IMR-90 (cell line): ENCODE results near the gene SPATA16. TPM values are rescaled to one million over a fixed set of nuclear protein-coding genes. Genes with fewer than 3 reads are reported as not detected.

Source experiments
- ATAC-seq: fragments of 200-7000 bp; cut with Tn5 transposase; 2 replicates; pipeline ENCODE4 v1.9.1; 2020; ENCODE audit warnings: low read depth, mild to moderate bottlenecking, moderate library complexity
- BruUV-seq: library from RNA; stranded (reverse); fragments of 400-500 nt; replicated peaks from 2 replicates; lab custom pipeline; 2021; lab: Mats Ljungman, UMichigan
- CTCF ChIA-PET: fragments of 300-600 bp; formaldehyde crosslinking; extraction: SDS; loops from one replicate; lab custom pipeline; 2021; ENCODE audit warnings: antibody characterized with exemption; lab: Yijun Ruan, JAX
- POLR2A ChIA-PET: fragments of 300-600 bp; sonication (Branson Sonifier 250); formaldehyde crosslinking; loops from one replicate; lab custom pipeline; 2022; ENCODE audit warnings: antibody characterized with exemption; ENCODE audit not compliant: unreplicated experiment; lab: Charles Lee
- DNase-seq: peaks from one replicate; pipeline ENCODE4 v3.0.0; 2013
- H2AFZ ChIP-seq: replicated peaks from 2 replicates; pipeline ENCODE3; 2013; ENCODE audit warnings: low read length, mild to moderate bottlenecking; ENCODE audit not compliant: poor library complexity
- H2AK5ac ChIP-seq: 2 replicates; pipeline ENCODE4 v1.6.1; 2013; ENCODE audit warnings: low read depth, low read length, inconsistent platforms
- H2AK9ac ChIP-seq: replicated peaks from 2 replicates; pipeline ENCODE3; 2013; ENCODE audit warnings: mild to moderate bottlenecking, low read depth, low read length, moderate library complexity; ENCODE audit not compliant: poor library complexity
- H2BK120ac ChIP-seq: 2 replicates; pipeline ENCODE4 v1.6.1; 2013; ENCODE audit warnings: low read depth, low read length, inconsistent platforms
- H2BK15ac ChIP-seq: 3 replicates; pipeline ENCODE4 v1.6.1; 2013; ENCODE audit warnings: low read depth, low read length, inconsistent platforms
- H2BK20ac ChIP-seq: 2 replicates; pipeline ENCODE4 v1.6.1; 2013; ENCODE audit warnings: low read depth, mild to moderate bottlenecking, inconsistent platforms, low read length, moderate library complexity
- H2BK5ac ChIP-seq: 2 replicates; pipeline ENCODE4 v1.6.1; 2013; ENCODE audit warnings: mild to moderate bottlenecking, low read depth, low read length, inconsistent platforms; ENCODE audit not compliant: poor library complexity, severe bottlenecking
- H3K14ac ChIP-seq: replicated peaks from 2 replicates; pipeline ENCODE4 v1.6.1; 2013; ENCODE audit warnings: low read depth, low read length, inconsistent platforms
- H3K18ac ChIP-seq: 2 replicates; pipeline ENCODE4 v1.6.1; 2013; ENCODE audit warnings: low read depth, low read length, control low read depth
- H3K23ac ChIP-seq: 2 replicates; pipeline ENCODE4 v1.6.1; 2013; ENCODE audit warnings: low read depth, low read length, inconsistent platforms
- H3K27ac ChIP-seq: 2 replicates; pipeline ENCODE4 v1.5.1; 2013; ENCODE audit warnings: mild to moderate bottlenecking, control low read depth, low read length; ENCODE audit not compliant: insufficient read depth
- H3K27me3 ChIP-seq: 2 replicates; pipeline ENCODE4 v1.6.1; 2013; ENCODE audit warnings: low read length; ENCODE audit not compliant: control insufficient read depth, insufficient read depth
- H3K36me3 ChIP-seq: 2 replicates; pipeline ENCODE4 v1.6.1; 2013; ENCODE audit warnings: low read length, mixed read lengths; ENCODE audit not compliant: control insufficient read depth, insufficient read depth
- H3K4ac ChIP-seq: 2 replicates; pipeline ENCODE4 v1.6.1; 2013; ENCODE audit warnings: low read depth, low read length, inconsistent platforms
- H3K4me1 ChIP-seq: 2 replicates; pipeline ENCODE4 v1.6.1; 2013; ENCODE audit warnings: low read length, mixed read lengths; ENCODE audit not compliant: control insufficient read depth, insufficient read depth
- H3K4me2 ChIP-seq: 2 replicates; pipeline ENCODE4 v1.6.1; 2013; ENCODE audit warnings: low read depth, mild to moderate bottlenecking, control low read depth, low read length, moderate library complexity
- H3K4me3 ChIP-seq: 2 replicates; pipeline ENCODE4 v1.5.1; 2013; ENCODE audit warnings: low read depth, mild to moderate bottlenecking, control low read depth, low read length, moderate library complexity; ENCODE audit not compliant: insufficient read depth
- H3K56ac ChIP-seq: 2 replicates; pipeline ENCODE4 v1.6.1; 2013; ENCODE audit warnings: low read length, inconsistent platforms; ENCODE audit not compliant: insufficient read depth; ENCODE audit errors: extremely low read depth
- H3K79me1 ChIP-seq, 2 experiments: 2 replicates each; pipeline ENCODE4 v1.6.1; 2013; ENCODE audit warnings: low read length in 2 of 2, inconsistent platforms in 1 of 2, low read depth in 1 of 2
- H3K9ac ChIP-seq: 2 replicates; pipeline ENCODE4 v1.6.1; 2013; ENCODE audit warnings: low read depth, low read length, control low read depth
- H3K9me1 ChIP-seq: 2 replicates; pipeline ENCODE4 v1.6.1; 2013; ENCODE audit warnings: low read length, inconsistent platforms; ENCODE audit not compliant: insufficient read depth
- H3K9me3 ChIP-seq: 2 replicates; pipeline ENCODE4 v1.6.1; 2013; ENCODE audit warnings: low read length; ENCODE audit not compliant: control insufficient read depth, insufficient read depth
- H4K20me1 ChIP-seq: 2 replicates; pipeline ENCODE4 v1.6.1; 2013; ENCODE audit warnings: low read length, inconsistent platforms; ENCODE audit not compliant: insufficient read depth
- H4K5ac ChIP-seq: 2 replicates; pipeline ENCODE4 v1.6.1; 2013; ENCODE audit warnings: mild to moderate bottlenecking, low read depth, low read length, control low read depth
- H4K8ac ChIP-seq, 2 experiments: 2 replicates each; pipeline ENCODE4 v1.6.1; 2013; ENCODE audit warnings: low read depth in 2 of 2, low read length in 2 of 2, control low read depth in 1 of 2, inconsistent platforms in 1 of 2
- H4K91ac ChIP-seq: 2 replicates; pipeline ENCODE4 v1.6.1; 2013; ENCODE audit warnings: low read depth, low read length, inconsistent platforms; ENCODE audit not compliant: insufficient read depth
- BHLHE40 ChIP-seq: fragments of 150-350 bp; IDR thresholded peaks from 2 replicates; pipeline ENCODE4 v1.6.1; 2016; ENCODE audit warnings: mild to moderate bottlenecking, low read depth, low read length
- CEBPB ChIP-seq: IDR thresholded peaks from 2 replicates; pipeline ENCODE4 v1.6.1; 2012; ENCODE audit warnings: low read depth, low read length, improper control_type of control experiment
- CHD1 ChIP-seq: IDR thresholded peaks from 2 replicates; pipeline ENCODE4 v1.6.1; 2012; ENCODE audit warnings: low read depth, low read length, improper control_type of control experiment
- CTCF ChIP-seq: conservative IDR thresholded peaks from 2 replicates; pipeline ENCODE4 v1.5.1; 2012; ENCODE audit warnings: mild to moderate bottlenecking, low read depth, low read length, improper control_type of control experiment
- ELK1 ChIP-seq: fragments of 150-350 bp; IDR thresholded peaks from 2 replicates; pipeline ENCODE4 v1.6.1; 2016; ENCODE audit warnings: low read depth, mild to moderate bottlenecking, low read length, moderate library complexity, borderline replicate concordance
- FOS ChIP-seq: fragments of 150-350 bp; IDR thresholded peaks from 2 replicates; pipeline ENCODE4 v1.6.1; 2016; ENCODE audit warnings: low read depth, low read length
- MAFK ChIP-seq: IDR thresholded peaks from 2 replicates; pipeline ENCODE4 v1.6.1; 2012; ENCODE audit warnings: low read depth, low read length, improper control_type of control experiment
- MAZ ChIP-seq: IDR thresholded peaks from 2 replicates; pipeline ENCODE4 v1.6.1; 2012; ENCODE audit warnings: low read depth, mild to moderate bottlenecking, low read length, improper control_type of control experiment, moderate library complexity, borderline replicate concordance
- MXI1 ChIP-seq: IDR thresholded peaks from 2 replicates; pipeline ENCODE4 v1.6.1; 2012; ENCODE audit warnings: low read depth, mild to moderate bottlenecking, low read length, moderate library complexity, borderline replicate concordance
- NFE2L2 ChIP-seq: fragments of 150-350 bp; IDR thresholded peaks from 2 replicates; pipeline ENCODE4 v1.6.1; 2016; ENCODE audit warnings: low read depth, mild to moderate bottlenecking, low read length
- POLR2A ChIP-seq: IDR thresholded peaks from 2 replicates; pipeline ENCODE4 v1.6.1; 2012; ENCODE audit warnings: mild to moderate bottlenecking, low read depth, low read length
- RAD21 ChIP-seq: IDR thresholded peaks from 2 replicates; pipeline ENCODE4 v1.6.1; 2012; ENCODE audit warnings: low read length, improper control_type of control experiment
- RFX5 ChIP-seq: IDR thresholded peaks from 2 replicates; pipeline ENCODE4 v1.8.0; 2012; ENCODE audit warnings: low read depth, mild to moderate bottlenecking, low read length, moderate library complexity
- SMC3 ChIP-seq: fragments of 150-350 bp; IDR thresholded peaks from 2 replicates; pipeline ENCODE4 v1.6.1; 2016; ENCODE audit warnings: low read depth, mild to moderate bottlenecking, antibody characterized with exemption, low read length, moderate library complexity
- USF2 ChIP-seq: fragments of 150-350 bp; IDR thresholded peaks from 2 replicates; pipeline ENCODE4 v1.6.1; 2017; ENCODE audit warnings: mild to moderate bottlenecking, antibody characterized with exemption, low read length, low read depth
- WGBS, 2 experiments: methylation state at CpG; one replicate each; pipeline versions ENCODE4 v1.1.5 to v1.1.7; 2013; ENCODE audit warnings: missing lambda C conversion rate in 2 of 2; ENCODE audit not compliant: insufficient read length in 1 of 2; ENCODE audit errors: extremely low coverage in 2 of 2; 5-methylcytosine and 5-hydroxymethylcytosine counted together
- dilution Hi-C: fragments of 300-500 bp; cut with HindIII; formaldehyde crosslinking; loops from one replicate; pipeline ENCODE4 v1.14.3; 2018; ENCODE audit warnings: low sequenced_read_pairs; ENCODE audit not compliant: unreplicated experiment
- in situ Hi-C: fragments of 300-500 bp; cut with MboI; formaldehyde crosslinking; loops from 3 replicates; pipeline ENCODE4 v1.14.3; 2019; ENCODE audit warnings: low sequenced_read_pairs, inconsistent platforms, mixed read lengths
- intact Hi-C: fragments of 100-400 bp; cut with micrococcal nuclease; formaldehyde crosslinking; loops from 2 replicates; pipeline ENCODE4 v1.10.0; 2022
- polyA plus RNA-seq, 3 experiments: library from polyadenylated mRNA; depleted of rRNA; stranded (reverse); fragments of >200 nt; gene quantifications; 2 replicates each; pipeline ENCODE4 v1.2.3, GENCODE V29; 2012; ENCODE audit warnings: low replicate concordance in 1 of 3
- total RNA-seq: library from RNA; depleted of rRNA; stranded (reverse); fragments of >200 nt; gene quantifications from 2 replicates; pipeline ENCODE4 v1.2.3, GENCODE V29; 2012

The SPATA16 gene
- total and polyA plus RNA-seq, 2 of the 4 experiments (the other 2 are of a cell fraction), result not detected

GRCh38 chr3:172869784-172870518 lies 271.1 kb downstream of the SPATA16 start:
- H3K14ac ChIP-seq, result no peak overlapping the region
- no peak overlapping the region for H3K18ac ChIP-seq
- no peak overlapping the region for H2BK20ac ChIP-seq
- no peak overlapping the region for H4K5ac ChIP-seq
- dilution Hi-C loops, result no loop called here
- BruUV-seq, result no TSS peak
- ATAC-seq (no peak), DNase-seq (no peak)
- no peak overlapping the region for H3K27ac ChIP-seq
- H3K9ac ChIP-seq, result no peak overlapping the region
- no peaks in the 10 kb centered on the region for H3K4me1 ChIP-seq
- H2AFZ ChIP-seq, result no peak overlapping the region
- H2BK15ac ChIP-seq, result no peak overlapping the region
- in situ Hi-C loops, result no loop called here
- no peaks in the 10 kb centered on the region for H3K9me1 ChIP-seq
- no peak overlapping the region for H4K8ac ChIP-seq
- no peaks in the 10 kb centered on the region for H3K79me1 ChIP-seq
- H4K91ac ChIP-seq, result no peak overlapping the region
- TF ChIP-seq ELK1 (no peak), MAFK (no peak), RAD21 (no peak), MXI1 (no peak), BHLHE40 (no peak), CTCF (no peak), MAZ (no peak), CEBPB (no peak), SMC3 (no peak), RFX5 (no peak), POLR2A (no peak), USF2 (no peak), NFE2L2 (no peak), FOS (no peak), CHD1 (no peak)
- no peak overlapping the region for H2AK5ac ChIP-seq
- intact Hi-C loops, result no loop called here
- H4K20me1 ChIP-seq, result no peaks in the 10 kb centered on the region
- H3K4ac ChIP-seq, result no peak overlapping the region
- H3K4me2 ChIP-seq, result no peak overlapping the region
- CTCF ChIA-PET, result no interaction called here
- H3K56ac ChIP-seq, result no peak overlapping the region
- no peak overlapping the region for H3K23ac ChIP-seq
- H3K36me3 ChIP-seq, result no peaks in the 10 kb centered on the region
- H2AK9ac ChIP-seq, result no peak overlapping the region
- H2BK5ac ChIP-seq, result no peak overlapping the region
- H3K27me3 ChIP-seq, result peaks cover 2% of the 10 kb centered on the region; the same call in 1 of the 2 replicates
- H3K4me3 ChIP-seq, result no peak overlapping the region
- no peaks in the 10 kb centered on the region for H3K9me3 ChIP-seq
- H2BK120ac ChIP-seq, result no peak overlapping the region
- POLR2A ChIA-PET, result no interaction called here
- 69% methylated on average over 2 of the region's 3 CpGs; no CpG with 5 or more reads in 1 of the 2 experiments for WGBS, 2 experiments
